ENCODE data around the gene DIO3. TPM values are rescaled to one million over a fixed set of nuclear protein-coding genes. Genes with fewer than 3 reads are reported as not detected.

The DIO3 gene
- total RNA-seq, 1 donor from 2014 or later = 0.67 TPM

DNA sequence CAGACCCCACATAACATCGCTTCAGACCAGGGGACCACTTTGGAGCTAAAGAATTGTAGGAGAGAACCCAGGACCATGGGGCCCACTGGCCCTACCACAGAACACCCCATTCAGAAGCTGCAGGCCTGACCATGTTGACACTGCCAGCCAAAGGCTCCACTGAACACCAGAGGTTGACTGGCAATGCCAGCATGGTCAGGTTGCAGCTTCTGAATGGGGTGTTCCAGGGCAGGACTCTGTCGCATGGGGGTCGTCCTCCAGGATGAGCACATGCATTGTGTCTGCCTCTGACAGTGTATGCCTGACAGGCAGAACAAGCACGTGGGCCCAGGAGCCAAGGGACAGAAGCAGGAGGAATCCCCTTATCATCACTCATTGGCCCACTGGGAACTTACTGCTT, 34.1 kb downstream of the DIO3 start:
- TF ChIP-seq, protein P1, sequence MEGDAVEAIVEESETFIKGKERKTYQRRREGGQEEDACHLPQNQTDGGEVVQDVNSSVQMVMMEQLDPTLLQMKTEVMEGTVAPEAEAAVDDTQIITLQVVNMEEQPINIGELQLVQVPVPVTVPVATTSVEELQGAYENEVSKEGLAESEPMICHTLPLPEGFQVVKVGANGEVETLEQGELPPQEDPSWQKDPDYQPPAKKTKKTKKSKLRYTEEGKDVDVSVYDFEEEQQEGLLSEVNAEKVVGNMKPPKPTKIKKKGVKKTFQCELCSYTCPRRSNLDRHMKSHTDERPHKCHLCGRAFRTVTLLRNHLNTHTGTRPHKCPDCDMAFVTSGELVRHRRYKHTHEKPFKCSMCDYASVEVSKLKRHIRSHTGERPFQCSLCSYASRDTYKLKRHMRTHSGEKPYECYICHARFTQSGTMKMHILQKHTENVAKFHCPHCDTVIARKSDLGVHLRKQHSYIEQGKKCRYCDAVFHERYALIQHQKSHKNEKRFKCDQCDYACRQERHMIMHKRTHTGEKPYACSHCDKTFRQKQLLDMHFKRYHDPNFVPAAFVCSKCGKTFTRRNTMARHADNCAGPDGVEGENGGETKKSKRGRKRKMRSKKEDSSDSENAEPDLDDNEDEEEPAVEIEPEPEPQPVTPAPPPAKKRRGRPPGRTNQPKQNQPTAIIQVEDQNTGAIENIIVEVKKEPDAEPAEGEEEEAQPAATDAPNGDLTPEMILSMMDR (IDR thresholded peaks at IDR 0.05) = no peak
- ATAC-seq = no peak
- no peak overlapping the region for H3K4me3 ChIP-seq
- peaks cover 3% of the 10 kb centered on the region for H3K4me1 ChIP-seq
- intact Hi-C loops (cut with DNase I) = no loop called here
- H3K36me3 ChIP-seq = no peaks in the 10 kb centered on the region
- no peaks in the 10 kb centered on the region for H3K9me3 ChIP-seq
- no peak overlapping the region for H3K27ac ChIP-seq
- no peaks in the 10 kb centered on the region for H3K27me3 ChIP-seq
- DNase-seq = no peak

DNA sequence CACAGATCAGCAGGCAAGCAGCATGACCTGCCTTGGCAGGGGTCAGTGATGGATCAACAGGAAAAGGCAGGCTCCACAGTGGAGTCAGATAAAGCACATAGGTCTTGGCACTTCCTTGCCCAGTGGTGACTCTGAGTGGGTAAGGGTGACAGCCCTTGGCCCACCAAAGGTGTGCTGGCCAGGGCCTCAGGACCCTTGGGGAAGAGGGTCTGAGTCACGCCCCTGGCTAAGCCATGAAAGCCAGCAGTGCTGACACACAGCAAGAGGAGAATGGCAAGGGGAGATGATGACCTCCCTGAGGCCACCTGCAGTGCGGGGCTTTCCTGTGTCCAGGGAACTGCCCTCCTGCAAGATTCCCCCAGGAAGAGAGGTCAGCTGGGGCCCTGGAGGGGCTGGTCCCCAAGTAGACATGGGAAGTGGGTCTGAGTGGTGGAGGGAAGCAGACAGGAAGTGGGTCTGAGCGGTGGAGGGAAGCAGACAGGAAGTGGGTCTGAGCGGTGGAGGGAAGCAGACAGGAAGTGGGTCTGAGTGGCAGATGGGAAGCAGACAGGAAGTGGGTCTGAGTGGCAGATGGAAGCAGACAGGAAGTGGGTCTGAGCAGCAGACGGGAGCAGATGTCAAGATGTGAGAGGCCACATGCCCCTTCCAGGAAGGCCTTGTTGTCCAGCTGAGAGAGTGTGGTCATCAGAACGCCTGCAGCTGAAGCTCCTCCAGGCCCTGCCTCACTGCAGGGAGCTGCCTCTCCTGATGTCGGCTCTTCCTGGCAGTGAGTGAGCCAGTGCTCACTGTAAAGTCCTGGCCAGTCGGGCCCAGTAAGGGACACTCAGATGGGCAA, 34.8 kb downstream of the DIO3 start:
- DNase-seq (no peak), ATAC-seq (no peak)
- H3K36me3 ChIP-seq = no peaks in the 10 kb centered on the region
- TF ChIP-seq, protein P1 (IDR thresholded peaks at IDR 0.05) = no peak
- H3K9me3 ChIP-seq = no peaks in the 10 kb centered on the region
- H3K4me3 ChIP-seq = no peak overlapping the region
- H3K4me1 ChIP-seq = peaks cover 3% of the 10 kb centered on the region
- intact Hi-C loops (cut with DNase I) = no loop called here
- no peak overlapping the region for H3K27ac ChIP-seq
- H3K27me3 ChIP-seq = no peaks in the 10 kb centered on the region

DNA sequence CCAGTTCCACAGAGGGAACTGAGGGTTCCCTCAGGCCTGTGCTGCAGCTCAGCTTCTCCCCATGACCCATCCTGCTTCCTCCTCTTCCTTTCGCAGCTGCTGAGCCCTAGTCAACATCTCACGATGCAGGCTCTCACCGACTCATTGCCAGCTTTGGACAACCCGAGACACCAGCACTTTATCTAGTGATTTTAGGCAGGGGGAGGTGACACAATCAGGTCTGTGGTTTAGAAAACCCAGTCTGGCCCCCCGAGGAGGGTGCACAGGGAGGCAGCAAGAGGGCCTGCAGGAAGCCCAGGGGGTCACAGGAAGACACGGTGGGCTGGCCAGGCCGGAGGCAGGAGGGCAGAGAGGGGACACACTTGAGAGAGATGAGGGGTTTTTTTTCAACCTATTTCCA, 35.4 kb downstream of the DIO3 start:
- Histone ChIP-seq H3K27ac (no peak overlapping the region), H3K36me3 (no peaks in the 10 kb centered on the region), H3K9me3 (no peaks in the 10 kb centered on the region), H3K4me1 (peaks cover 3% of the 10 kb centered on the region), H3K27me3 (no peaks in the 10 kb centered on the region), H3K4me3 (no peak overlapping the region)
- DNase-seq (no peak), ATAC-seq (no peak)
- intact Hi-C loops (cut with DNase I) = no loop called here
- TF ChIP-seq, protein P1 (IDR thresholded peaks at IDR 0.05) = no peak

DNA sequence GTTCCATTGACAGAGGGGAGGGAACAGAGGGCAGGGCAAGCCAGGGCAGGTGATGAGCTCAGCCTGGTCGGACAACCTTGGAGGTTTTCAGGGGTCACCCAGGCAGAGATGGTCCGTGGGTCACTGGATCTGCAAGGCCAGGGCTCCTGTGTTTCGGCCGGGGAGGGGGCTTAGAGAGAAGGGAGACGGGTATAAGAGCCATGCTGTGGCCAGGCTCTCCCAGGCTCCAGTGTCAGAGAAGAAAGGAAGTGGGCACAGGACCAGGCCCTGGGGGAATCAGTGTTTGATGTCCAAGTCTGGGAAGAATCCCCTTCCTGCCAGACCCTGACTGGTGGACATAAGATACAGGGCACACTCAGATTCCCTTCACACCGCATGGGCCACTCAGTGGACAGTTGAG, 36.9 kb downstream of the DIO3 start:
- DNase-seq (no peak), ATAC-seq (no peak)
- H3K4me3 ChIP-seq = no peak overlapping the region
- no peaks in the 10 kb centered on the region for H3K36me3 ChIP-seq
- TF ChIP-seq, protein P1 (IDR thresholded peaks at IDR 0.05) = no peak
- no peak overlapping the region for H3K27ac ChIP-seq
- H3K27me3 ChIP-seq = no peaks in the 10 kb centered on the region
- intact Hi-C loops (cut with DNase I) = no loop called here
- H3K4me1 ChIP-seq = peaks cover 3% of the 10 kb centered on the region
- no peaks in the 10 kb centered on the region for H3K9me3 ChIP-seq

DNA sequence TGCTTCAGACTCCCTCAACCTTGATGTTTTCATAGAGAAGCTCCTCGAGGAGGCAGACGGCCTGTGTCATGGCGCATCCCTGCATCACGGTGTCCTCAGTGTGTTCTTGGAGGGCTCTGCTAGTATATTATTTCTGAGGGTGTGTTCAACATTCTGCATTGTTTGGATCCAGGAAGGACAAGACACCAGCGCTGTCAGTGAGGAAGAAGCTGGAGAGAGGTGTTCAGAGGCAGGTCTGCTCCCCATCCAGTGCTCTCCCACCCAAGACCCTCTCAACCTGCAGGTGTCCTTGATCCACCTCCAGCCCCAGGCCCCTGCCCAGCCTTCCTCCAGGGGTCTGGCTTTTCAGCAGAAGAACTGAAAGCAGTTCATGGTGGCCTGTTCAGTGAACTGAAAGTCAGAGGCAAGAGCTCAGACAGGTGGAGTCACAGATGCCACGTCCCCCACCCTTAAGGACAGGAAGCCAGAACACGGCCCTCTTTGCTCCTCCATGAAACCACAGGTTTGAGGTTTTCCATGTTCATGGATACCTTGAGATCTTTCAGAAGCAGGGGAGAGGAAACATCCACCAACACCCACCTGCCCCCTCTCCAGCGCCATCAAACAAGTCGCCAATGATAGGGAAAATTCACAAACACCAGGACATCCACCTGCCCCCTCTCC, 37.4 kb downstream of the DIO3 start:
- DNase-seq (no peak), ATAC-seq (no peak)
- peaks cover 3% of the 10 kb centered on the region for H3K4me1 ChIP-seq
- no peak overlapping the region for H3K4me3 ChIP-seq
- intact Hi-C loops (cut with DNase I) = no loop called here
- no peak overlapping the region for H3K27ac ChIP-seq
- H3K27me3 ChIP-seq = no peaks in the 10 kb centered on the region
- no peaks in the 10 kb centered on the region for H3K9me3 ChIP-seq
- no peaks in the 10 kb centered on the region for H3K36me3 ChIP-seq
- TF ChIP-seq, protein P1 (IDR thresholded peaks at IDR 0.05) = no peak

Data from upper lobe of right lung (tissue), 1 donor.